H9 (cell line): Measurements from ENCODE around the gene DEFB123. TPM values are rescaled to one million over a fixed set of nuclear protein-coding genes. Genes with fewer than 3 reads are reported as not detected.
"Not testable (repeated sequence)": the region's sequence is repeated elsewhere in the genome, so short reads cannot be mapped to it uniquely, and the experiment has no call there.

Experiments used
- DNase-seq: peaks from one replicate; pipeline ENCODE4 v3.0.0-alpha.2; 2017
- H2AFZ ChIP-seq: one replicate; pipeline ENCODE4 v1.6.1; 2013; ENCODE audit warnings: mild to moderate bottlenecking, low read length, control low read depth, moderate library complexity
- H2AK5ac ChIP-seq: 2 replicates; pipeline ENCODE4 v1.6.1; 2013; ENCODE audit warnings: low read length, control low read depth, mixed read lengths; ENCODE audit not compliant: insufficient read length
- H2BK120ac ChIP-seq: one replicate; pipeline ENCODE4 v1.6.1; 2013; ENCODE audit warnings: low read depth, mild to moderate bottlenecking, low read length, control low read depth, inconsistent platforms; ENCODE audit not compliant: poor library complexity, severe bottlenecking
- H2BK12ac ChIP-seq: 2 replicates; pipeline ENCODE4 v1.6.1; 2013; ENCODE audit warnings: low read length, control low read depth, mixed read lengths, low read depth; ENCODE audit not compliant: insufficient read length
- H2BK15ac ChIP-seq: 2 replicates; pipeline ENCODE4 v1.6.1; 2013; ENCODE audit warnings: low read depth, low read length, control low read depth
- H2BK20ac ChIP-seq: one replicate; pipeline ENCODE4 v1.6.1; 2013; ENCODE audit warnings: low read depth, mild to moderate bottlenecking, low read length, control low read depth, inconsistent platforms; ENCODE audit not compliant: poor library complexity, severe bottlenecking
- H2BK5ac ChIP-seq: 2 replicates; pipeline ENCODE4 v1.6.1; 2013; ENCODE audit warnings: low read length, control low read depth, mixed read lengths; ENCODE audit not compliant: insufficient read length
- H3K14ac ChIP-seq: 2 replicates; pipeline ENCODE4 v1.6.1; 2013; ENCODE audit warnings: low read length, control low read depth; ENCODE audit not compliant: insufficient read depth
- H3K18ac ChIP-seq: 2 replicates; pipeline ENCODE4 v1.6.1; 2013; ENCODE audit warnings: low read depth, mild to moderate bottlenecking, mixed read lengths, low read length, control low read depth; ENCODE audit not compliant: insufficient read length
- H3K23ac ChIP-seq: 2 replicates; pipeline ENCODE4 v1.6.1; 2013; ENCODE audit warnings: low read length, control low read depth, mixed read lengths, low read depth; ENCODE audit not compliant: insufficient read length
- H3K23me2 ChIP-seq: 2 replicates; pipeline ENCODE4 v1.6.1; 2013; ENCODE audit warnings: low read depth, mild to moderate bottlenecking, mixed read lengths, low read length, control low read depth; ENCODE audit not compliant: insufficient read length, poor library complexity, severe bottlenecking
- H3K27ac ChIP-seq: 2 replicates; pipeline ENCODE4 v1.5.1; 2013; ENCODE audit warnings: low read length, control low read depth, mixed read lengths, low read depth; ENCODE audit not compliant: insufficient read length
- H3K27me3 ChIP-seq: 2 replicates; pipeline ENCODE4 v1.6.1; 2013; ENCODE audit warnings: low read length, control low read depth, inconsistent platforms; ENCODE audit not compliant: insufficient read depth
- H3K4ac ChIP-seq: 2 replicates; pipeline ENCODE4 v1.6.1; 2013; ENCODE audit warnings: low read depth, mild to moderate bottlenecking, control low read depth, inconsistent platforms, low read length, moderate library complexity
- H3K4me1 ChIP-seq: 2 replicates; pipeline ENCODE4 v1.6.1; 2013; ENCODE audit warnings: low read length, control low read depth, inconsistent platforms; ENCODE audit not compliant: insufficient read depth
- H3K4me2 ChIP-seq: 2 replicates; pipeline ENCODE4 v1.6.1; 2013; ENCODE audit warnings: low read length, control low read depth, mixed read lengths; ENCODE audit not compliant: insufficient read length, insufficient read depth
- H3K56ac ChIP-seq: 2 replicates; pipeline ENCODE4 v1.6.1; 2013; ENCODE audit warnings: low read depth, mild to moderate bottlenecking, mixed read lengths, low read length, control low read depth; ENCODE audit not compliant: insufficient read length
- H3K79me1 ChIP-seq: 2 replicates; pipeline ENCODE4 v1.6.1; 2013; ENCODE audit warnings: low read depth, mild to moderate bottlenecking, moderate library complexity, low read length, control low read depth, inconsistent platforms; ENCODE audit not compliant: insufficient read depth, poor library complexity, severe bottlenecking
- H3K79me2 ChIP-seq: 2 replicates; pipeline ENCODE4 v1.6.1; 2013; ENCODE audit warnings: low read length, control low read depth, inconsistent platforms; ENCODE audit not compliant: insufficient read depth
- H3K9ac ChIP-seq: 2 replicates; pipeline ENCODE4 v1.6.1; 2013; ENCODE audit warnings: low read length, control low read depth, mixed read lengths; ENCODE audit not compliant: insufficient read length; ENCODE audit errors: extremely low read depth
- H3K9me3 ChIP-seq: one replicate; pipeline ENCODE4 v1.6.1; 2013; ENCODE audit warnings: low read depth, low read length, inconsistent platforms; ENCODE audit not compliant: control insufficient read depth
- H3T11ph ChIP-seq: one replicate; pipeline ENCODE4 v1.6.1; 2013; ENCODE audit warnings: mild to moderate bottlenecking, low read length, control low read depth, inconsistent platforms
- H4K20me1 ChIP-seq: one replicate; pipeline ENCODE4 v1.6.1; 2013; ENCODE audit not compliant: control insufficient read depth, insufficient read length, insufficient read depth
- H4K5ac ChIP-seq: 2 replicates; pipeline ENCODE4 v1.6.1; 2013; ENCODE audit warnings: low read depth, mild to moderate bottlenecking, mixed read lengths, low read length, control low read depth; ENCODE audit not compliant: insufficient read length
- H4K8ac ChIP-seq: replicated peaks from 2 replicates; pipeline ENCODE4 v1.6.1; 2013; ENCODE audit warnings: low read length, control low read depth, mixed read lengths, low read depth; ENCODE audit not compliant: insufficient read length
- H4K91ac ChIP-seq: 2 replicates; pipeline ENCODE4 v1.6.1; 2013; ENCODE audit warnings: low read depth, mild to moderate bottlenecking, moderate library complexity, mixed read lengths, low read length, control low read depth; ENCODE audit not compliant: insufficient read length
- H3K27ac Mint-ChIP-seq, 3 experiments: 2 replicates in 2 of 3; 3 replicates in 1 of 3; pipeline ENCODE4 v1.8.0; 2020 to 2021; ENCODE audit warnings: mixed read lengths in 3 of 3, mild to moderate bottlenecking in 1 of 3, moderate library complexity in 1 of 3
- H3K27me3 Mint-ChIP-seq: 2 replicates; pipeline ENCODE4 v1.8.0; 2021; ENCODE audit warnings: low read depth, mild to moderate bottlenecking, moderate library complexity, mixed read lengths
- H3K36me3 Mint-ChIP-seq, 3 experiments: 2 replicates in 2 of 3; 3 replicates in 1 of 3; pipeline ENCODE4 v1.8.0; 2020 to 2021; ENCODE audit warnings: low read depth in 3 of 3, mixed read lengths in 3 of 3; ENCODE audit not compliant: insufficient read depth in 1 of 3
- H3K4me1 Mint-ChIP-seq, 2 experiments: 2 replicates each; pipeline ENCODE4 v1.8.0; 2020; ENCODE audit warnings: mixed read lengths in 2 of 2
- H3K4me3 Mint-ChIP-seq, 2 experiments: 2 replicates in 1 of 2; 3 replicates in 1 of 2; pipeline ENCODE4 v1.8.0; 2020 to 2021; ENCODE audit warnings: mild to moderate bottlenecking in 2 of 2, mixed read lengths in 2 of 2, moderate library complexity in 1 of 2
- H3K9me3 Mint-ChIP-seq, 2 experiments: 2 replicates in 1 of 2; 3 replicates in 1 of 2; pipeline ENCODE4 v1.8.0; 2020; ENCODE audit warnings: mild to moderate bottlenecking in 2 of 2, mixed read lengths in 2 of 2, moderate library complexity in 1 of 2
- CTCF ChIP-seq: fragments of 200-600 bp; sonication (generic); conservative IDR thresholded peaks from 3 replicates; pipeline ENCODE4 v1.8.0; 2021; ENCODE audit warnings: antibody characterized with exemption, mild to moderate bottlenecking
- WGBS: extraction: QIAGEN DNeasy Blood & Tissue Kit; methylation state at CpG from one replicate; pipeline ENCODE4 v1.1.7; 2013; ENCODE audit warnings: missing lambda C conversion rate, low lambda C conversion rate, mixed read lengths; ENCODE audit not compliant: insufficient read length; ENCODE audit errors: extremely low coverage; 5-methylcytosine and 5-hydroxymethylcytosine counted together
- total RNA-seq: library from RNA; stranded (reverse); gene quantifications from 2 replicates; pipeline ENCODE4 v1.2.1, GENCODE V29; 2021

Gene DEFB123
- total RNA-seq, 1 experiment from 2014 or later, result not detected

DNA sequence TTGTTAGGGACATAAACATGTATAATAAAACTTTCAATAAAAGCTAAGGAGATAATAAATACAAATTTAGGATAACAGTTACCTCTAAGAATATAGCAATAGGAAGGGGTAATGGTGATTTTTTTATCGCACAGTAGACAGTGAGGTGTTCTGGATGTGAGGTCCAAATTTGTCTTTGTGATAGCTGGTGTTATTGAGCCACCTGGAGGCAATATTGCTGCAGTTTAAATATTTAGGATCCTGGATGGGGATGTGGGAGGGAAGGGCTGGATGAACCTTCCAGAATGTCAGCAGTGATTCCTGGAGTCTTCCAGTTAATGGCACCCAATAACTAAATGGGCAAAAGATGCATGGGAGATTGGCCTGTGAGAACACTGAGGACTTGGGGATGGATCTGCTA lies 13.9 kb downstream of the DEFB123 start:
- Histone ChIP-seq H4K8ac (no peak overlapping the region), H3K27me3 (no peaks in the 10 kb centered on the region), H2BK12ac (no peak overlapping the region), H3K79me2 (no peaks in the 10 kb centered on the region), H3K56ac (no peak overlapping the region), H3K14ac (no peak overlapping the region), H4K91ac (no peak overlapping the region), H3K23ac (no peak overlapping the region), H2BK5ac (no peak overlapping the region), H3K9me3 (peaks cover 55% of the 10 kb centered on the region), H2AK5ac (no peak overlapping the region), H3K4me1 (no peaks in the 10 kb centered on the region), H3K9ac (no peak overlapping the region), H4K5ac (no peak overlapping the region), H3K4me2 (no peak overlapping the region), H3K27ac (no peak overlapping the region), H2BK120ac (no peak overlapping the region), H2BK20ac (no peak overlapping the region), H3K23me2 (no peaks in the 10 kb centered on the region), H2AFZ (no peak overlapping the region), H3K79me1 (no peaks in the 10 kb centered on the region), H2BK15ac (no peak overlapping the region), H3K18ac (no peak overlapping the region), H3K4ac (no peak overlapping the region), H3T11ph (no peak overlapping the region), H4K20me1 (no peaks in the 10 kb centered on the region)
- H3K9me3 Mint-ChIP-seq, result peaks cover 64 to 85% of the 10 kb centered on the region in 2 experiments
- no peak for TF ChIP-seq CTCF
- peaks cover 2% of the 10 kb centered on the region; the same call in 1 of the 2 replicates for H3K27me3 Mint-ChIP-seq
- H3K4me1 Mint-ChIP-seq, result no peaks in the 10 kb centered on the region
- H3K36me3 Mint-ChIP-seq, result peaks cover 0 to 27% (median 4%) of the 10 kb centered on the region in 3 experiments; a peak in 5 of 7 replicates
- no peak overlapping the region for H3K27ac Mint-ChIP-seq
- no peak overlapping the region for H3K4me3 Mint-ChIP-seq
- no peak for DNase-seq
- no CpG with 5 or more reads among the region's 1 CpG for WGBS

DNA sequence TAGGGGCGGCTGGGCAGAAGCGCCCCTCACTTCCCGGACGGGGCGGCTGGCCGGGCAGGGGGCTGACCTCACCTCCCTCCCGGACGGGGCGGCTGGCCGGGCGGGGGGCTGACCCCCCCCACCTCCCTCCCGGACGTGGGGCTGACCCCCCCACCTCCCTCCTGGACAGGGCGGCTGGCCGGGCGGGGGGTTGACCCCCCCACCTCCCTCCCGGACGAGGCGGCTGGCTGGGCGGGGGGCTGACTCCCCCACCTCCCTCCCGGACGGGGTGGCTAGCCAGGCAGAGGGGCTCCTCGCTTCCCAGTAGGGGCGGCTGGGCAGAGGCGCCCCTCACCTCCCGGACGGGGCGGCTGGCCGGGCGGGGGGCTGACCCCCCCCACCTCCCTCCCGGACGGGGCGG lies 30.5 kb downstream of the DEFB123 start:
- H3K27ac Mint-ChIP-seq, H2BK12ac ChIP-seq, H2AK5ac ChIP-seq, H3K4me1 ChIP-seq, H2BK120ac ChIP-seq, H3K9ac ChIP-seq, H3K4me3 Mint-ChIP-seq, H3K56ac ChIP-seq, H3K79me1 ChIP-seq, H2AFZ ChIP-seq, H2BK5ac ChIP-seq, H4K91ac ChIP-seq, H3K27ac ChIP-seq, H3K14ac ChIP-seq, H3K23me2 ChIP-seq, H3K18ac ChIP-seq, H3K79me2 ChIP-seq, H3K23ac ChIP-seq, H4K20me1 ChIP-seq, H3K27me3 Mint-ChIP-seq, DNase-seq, H4K5ac ChIP-seq, H3K27me3 ChIP-seq, H2BK15ac ChIP-seq, H3T11ph ChIP-seq, H3K4me1 Mint-ChIP-seq, H3K4me2 ChIP-seq, H4K8ac ChIP-seq, H3K4ac ChIP-seq, H2BK20ac ChIP-seq: not testable (repeated sequence)
- peaks cover 54 to 63% of the 10 kb centered on the region in 2 experiments for H3K9me3 Mint-ChIP-seq
- no CpG with 5 or more reads among the region's 33 CpGs for WGBS
- peaks cover 7 to 28% (median 21%) of the 10 kb centered on the region in 3 experiments; a peak in 6 of 7 replicates for H3K36me3 Mint-ChIP-seq
- H3K9me3 ChIP-seq, result peaks cover 53% of the 10 kb centered on the region
